Measurements from ENCODE around the gene KCNE2. TPM values are rescaled to one million over a fixed set of nuclear protein-coding genes. Genes with fewer than 3 reads are reported as not detected.

The KCNE2 gene
- total and polyA plus RNA-seq, 10 donors = 0.13 TPM; not detected in 9

GRCh38 chr21:34344584-34344983, 19.2 kb upstream of the KCNE2 start:
- no peaks in the 10 kb centered on the region for H3K4me1 ChIP-seq
- no peaks in the 10 kb centered on the region for H3K36me3 ChIP-seq
- DNase-seq = no peak
- WGBS, 5 donors = 74 to 96% (median 85%) methylated on average over 5 of the region's 5 CpGs
- TF ChIP-seq POLR2A (IDR thresholded peaks at IDR 0.05) = no peak
- TF ChIP-seq CTCF (IDR thresholded peaks at IDR 0.05 in 8 of 11, conservative IDR thresholded peaks at IDR 0.05 in 3 of 11) = no peak
- no peak for TF ChIP-seq POLR2AphosphoS5 (IDR thresholded peaks at IDR 0.05)
- no peaks in the 10 kb centered on the region for H3K27me3 ChIP-seq (replicated peaks in 1 of 7)
- no peaks in the 10 kb centered on the region for H3K9me3 ChIP-seq
- intact Hi-C loops (cut with DNase I; ENCODE audit: low total_unique reads) = no loop called here
- no peak overlapping the region for H3K27ac ChIP-seq
- no peak overlapping the region for H3K4me3 ChIP-seq

GRCh38 chr21:34345091-34345871, 18.5 kb upstream of the KCNE2 start:
- no peak for TF ChIP-seq POLR2AphosphoS5 (IDR thresholded peaks at IDR 0.05)
- no peak for TF ChIP-seq CTCF (IDR thresholded peaks at IDR 0.05 in 8 of 11, conservative IDR thresholded peaks at IDR 0.05 in 3 of 11)
- TF ChIP-seq POLR2A (IDR thresholded peaks at IDR 0.05) = no peak
- WGBS, 5 donors = 79 to 85% (median 82%) methylated on average over 15 of the region's 15 CpGs
- Histone ChIP-seq H3K4me1 (no peaks in the 10 kb centered on the region), H3K4me3 (no peak overlapping the region), H3K27me3 (replicated peaks in 1 of 7) (no peaks in the 10 kb centered on the region), H3K36me3 (no peaks in the 10 kb centered on the region), H3K27ac (no peak overlapping the region), H3K9me3 (no peaks in the 10 kb centered on the region)
- intact Hi-C loops (cut with DNase I; ENCODE audit: low total_unique reads) = loop anchor here (5.0 kb wide), 1 partner anchor 423 kb away; no protein-coding TSS in a partner anchor
- DNase-seq = no peak

- TF ChIP-seq POLR2A (IDR thresholded peaks at IDR 0.05) = no peak
- TF ChIP-seq POLR2AphosphoS5 (IDR thresholded peaks at IDR 0.05) = no peak
- TF ChIP-seq CTCF (IDR thresholded peaks at IDR 0.05 in 8 of 11, conservative IDR thresholded peaks at IDR 0.05 in 3 of 11) = no peak
- no peaks in the 10 kb centered on the region for H3K27me3 ChIP-seq (replicated peaks in 1 of 7)
- H3K27ac ChIP-seq = no peak overlapping the region
- H3K36me3 ChIP-seq = no peaks in the 10 kb centered on the region
- H3K9me3 ChIP-seq = no peaks in the 10 kb centered on the region
- 75 to 84% (median 83%) methylated on average over 9 to 10 of the region's 10 CpGs for WGBS, 5 donors
- intact Hi-C loops (cut with DNase I; ENCODE audit: low total_unique reads) = loop anchor here (5.0 kb wide), 1 partner anchor 424 kb away; no protein-coding TSS in a partner anchor
- DNase-seq = no peak
- H3K4me3 ChIP-seq = no peak overlapping the region
- no peaks in the 10 kb centered on the region for H3K4me1 ChIP-seq
Measured at GRCh38 chr21:34345892-34346291, 17.9 kb upstream of the KCNE2 start.

GRCh38 chr21:34348890-34349519, 14.8 kb upstream of the KCNE2 start:
- Histone ChIP-seq H3K4me1 (no peaks in the 10 kb centered on the region), H3K9me3 (peaks cover 0 to 4% (median 0%) of the 10 kb centered on the region in 8 donors), H3K27ac (no peak overlapping the region), H3K36me3 (no peaks in the 10 kb centered on the region), H3K27me3 (replicated peaks in 1 of 7) (no peaks in the 10 kb centered on the region), H3K4me3 (no peak overlapping the region)
- intact Hi-C loops (cut with DNase I; ENCODE audit: low total_unique reads) = loop anchor here (5.0 kb wide), 1 partner anchor 427 kb away; no protein-coding TSS in a partner anchor
- DNase-seq = no peak
- TF ChIP-seq POLR2AphosphoS5 (IDR thresholded peaks at IDR 0.05) = no peak
- TF ChIP-seq POLR2A (IDR thresholded peaks at IDR 0.05) = no peak
- TF ChIP-seq CTCF (IDR thresholded peaks at IDR 0.05 in 8 of 11, conservative IDR thresholded peaks at IDR 0.05 in 3 of 11) = no peak
- 50 to 73% (median 59%) methylated on average over 5 of the region's 5 CpGs for WGBS, 5 donors
